WTC11 (cell line): Measurements from ENCODE around the gene MOSPD3. TPM values are rescaled to one million over a fixed set of nuclear protein-coding genes. Genes with fewer than 3 reads are reported as not detected.

Experiments
- ATAC-seq: fragments of 200-7000 bp; cut with Tn5 transposase; 2 replicates; pipeline ENCODE4 v1.10.0; 2021; ENCODE audit warnings: mild to moderate bottlenecking, moderate library complexity
- CTCF ChIA-PET: fragments of 300-600 bp; sonication (Branson Sonifier 250); formaldehyde crosslinking; loops from one replicate; lab custom pipeline; 2021; ENCODE audit warnings: antibody characterized with exemption; lab: Charles Lee
- POLR2A ChIA-PET: fragments of 350-600 bp; sonication (Branson Sonifier 250); formaldehyde crosslinking; loops from one replicate; lab custom pipeline; 2021; ENCODE audit warnings: antibody characterized with exemption; lab: Charles Lee
- DNase-seq: peaks from one replicate; pipeline ENCODE4 v3.0.0; 2021; ENCODE audit warnings: low spot score
- H3K27ac Mint-ChIP-seq: 2 replicates; pipeline ENCODE4 v1.8.0; 2021; ENCODE audit warnings: mixed read lengths
- H3K27me3 Mint-ChIP-seq: 2 replicates; pipeline ENCODE4 v1.8.0; 2021; ENCODE audit warnings: low read depth, mild to moderate bottlenecking, moderate library complexity, mixed read lengths
- H3K36me3 Mint-ChIP-seq: 2 replicates; pipeline ENCODE4 v1.8.0; 2021; ENCODE audit warnings: mixed read lengths
- H3K4me1 Mint-ChIP-seq: 2 replicates; pipeline ENCODE4 v1.8.0; 2022; ENCODE audit warnings: mixed read lengths
- H3K4me3 Mint-ChIP-seq: 2 replicates; pipeline ENCODE4 v1.8.0; 2021; ENCODE audit warnings: mild to moderate bottlenecking, moderate library complexity, mixed read lengths
- H3K9me3 Mint-ChIP-seq: 2 replicates; pipeline ENCODE4 v1.8.0; 2021; ENCODE audit warnings: mixed read lengths
- ELF4 ChIP-seq: sonication (generic); formaldehyde crosslinking; IDR thresholded peaks from 2 replicates; pipeline ENCODE4 v1.8.1; 2022; ENCODE audit warnings: low read depth, mild to moderate bottlenecking, moderate library complexity, missing genetic modification reagents
- ESRRA ChIP-seq: sonication (generic); formaldehyde crosslinking; IDR thresholded peaks from 2 replicates; pipeline ENCODE4 v1.8.1; 2022; ENCODE audit warnings: mild to moderate bottlenecking, missing genetic modification reagents, borderline replicate concordance
- HMGA2 ChIP-seq: fragments of 250-450 bp; sonication (Bioruptor Pico); IDR thresholded peaks from 2 replicates; pipeline ENCODE4 v1.4.0; 2021; ENCODE audit warnings: mild to moderate bottlenecking, moderate library complexity
- MAX ChIP-seq: sonication (generic); formaldehyde crosslinking; IDR thresholded peaks from 2 replicates; pipeline ENCODE4 v1.8.0; 2022; ENCODE audit warnings: mild to moderate bottlenecking, missing genetic modification reagents
- PRRX2 ChIP-seq: fragments of 250-450 bp; sonication (Bioruptor Pico); IDR thresholded peaks from 2 replicates; pipeline ENCODE4 v1.8.0; 2021; ENCODE audit warnings: mild to moderate bottlenecking
- RELA ChIP-seq: sonication (generic); formaldehyde crosslinking; IDR thresholded peaks from 2 replicates; pipeline ENCODE4 v1.8.1; 2022; ENCODE audit warnings: missing genetic modification reagents, mild to moderate bottlenecking, borderline replicate concordance
- SOX15 ChIP-seq: fragments of 250-450 bp; sonication (Bioruptor Pico); IDR thresholded peaks from 2 replicates; pipeline ENCODE4 v1.9.0; 2021; ENCODE audit warnings: mild to moderate bottlenecking
- SP1 ChIP-seq: sonication (generic); formaldehyde crosslinking; conservative IDR thresholded peaks from 2 replicates; pipeline ENCODE4 v1.8.1; 2022; ENCODE audit warnings: missing genetic modification reagents
- TP53 ChIP-seq: sonication (generic); formaldehyde crosslinking; IDR thresholded peaks from 2 replicates; pipeline ENCODE4 v1.8.1; 2023; ENCODE audit warnings: mild to moderate bottlenecking, missing genetic modification reagents
- ZNF263 ChIP-seq: sonication (generic); formaldehyde crosslinking; IDR thresholded peaks from 2 replicates; pipeline ENCODE4 v1.8.1; 2022; ENCODE audit warnings: low read depth, mild to moderate bottlenecking, moderate library complexity, missing genetic modification reagents
- ZNF423 ChIP-seq: fragments of 250-450 bp; sonication (Bioruptor Pico); IDR thresholded peaks from 2 replicates; pipeline ENCODE4 v2.1.2; 2022; ENCODE audit warnings: mild to moderate bottlenecking, moderate library complexity
- total RNA-seq: library from RNA; stranded (reverse); gene quantifications from 3 replicates; pipeline ENCODE4 v1.2.3, GENCODE V29; 2021
- TF ChIP-seq, protein P1 (sequence below): sonication (generic); formaldehyde crosslinking; IDR thresholded peaks from 2 replicates; pipeline ENCODE4 v1.8.0; 2022; ENCODE audit warnings: mild to moderate bottlenecking, missing genetic modification reagents
- TF ChIP-seq, protein P2 (sequence below): sonication (generic); formaldehyde crosslinking; IDR thresholded peaks from 2 replicates; pipeline ENCODE4 v1.8.1; 2022; ENCODE audit warnings: missing genetic modification reagents, borderline replicate concordance
- TF ChIP-seq, protein P3 (sequence below): sonication (generic); formaldehyde crosslinking; IDR thresholded peaks from 2 replicates; pipeline ENCODE4 v1.8.1; 2023; ENCODE audit warnings: mild to moderate bottlenecking, missing genetic modification reagents, moderate library complexity

The MOSPD3 gene
- total RNA-seq, 1 experiment from 2014 or later = 21.9 TPM

GRCh38 chr7:100607111-100607510 is 5.2 kb upstream of the MOSPD3 start (continued):
- TF ChIP-seq, protein P1, sequence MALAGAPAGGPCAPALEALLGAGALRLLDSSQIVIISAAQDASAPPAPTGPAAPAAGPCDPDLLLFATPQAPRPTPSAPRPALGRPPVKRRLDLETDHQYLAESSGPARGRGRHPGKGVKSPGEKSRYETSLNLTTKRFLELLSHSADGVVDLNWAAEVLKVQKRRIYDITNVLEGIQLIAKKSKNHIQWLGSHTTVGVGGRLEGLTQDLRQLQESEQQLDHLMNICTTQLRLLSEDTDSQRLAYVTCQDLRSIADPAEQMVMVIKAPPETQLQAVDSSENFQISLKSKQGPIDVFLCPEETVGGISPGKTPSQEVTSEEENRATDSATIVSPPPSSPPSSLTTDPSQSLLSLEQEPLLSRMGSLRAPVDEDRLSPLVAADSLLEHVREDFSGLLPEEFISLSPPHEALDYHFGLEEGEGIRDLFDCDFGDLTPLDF = no peak

GRCh38 chr7:100609958-100610357 is 2.4 kb upstream of the MOSPD3 start:
- peaks cover 12% of the 10 kb centered on the region for H3K36me3 Mint-ChIP-seq
- peak overlapping the region; percentile 7; the same call in 1 of the 2 replicates for H3K27ac Mint-ChIP-seq
- ATAC-seq (no peak), DNase-seq (no peak)
- H3K9me3 Mint-ChIP-seq = no peaks in the 10 kb centered on the region
- no peak for TF ChIP-seq PRRX2 (CRISPR knock-in tag)
- no peak for TF ChIP-seq SOX15 (CRISPR knock-in tag)
- no peak for TF ChIP-seq TP53 (CRISPR knock-in tag)
- TF ChIP-seq HMGA2 (CRISPR knock-in tag) = no peak
- no peak for TF ChIP-seq SP1
- peaks cover 17% of the 10 kb centered on the region for H3K4me1 Mint-ChIP-seq
- POLR2A ChIA-PET = no interaction called here
- no peak overlapping the region for H3K4me3 Mint-ChIP-seq
- peaks cover 13% of the 10 kb centered on the region for H3K27me3 Mint-ChIP-seq
- CTCF ChIA-PET = interaction anchor here (0.7 to 3.8 kb wide), 3 partner anchors 22 to 81 kb away, joined by 4 to 35 read pairs (median 4); no protein-coding TSS in a partner anchor

DNA sequence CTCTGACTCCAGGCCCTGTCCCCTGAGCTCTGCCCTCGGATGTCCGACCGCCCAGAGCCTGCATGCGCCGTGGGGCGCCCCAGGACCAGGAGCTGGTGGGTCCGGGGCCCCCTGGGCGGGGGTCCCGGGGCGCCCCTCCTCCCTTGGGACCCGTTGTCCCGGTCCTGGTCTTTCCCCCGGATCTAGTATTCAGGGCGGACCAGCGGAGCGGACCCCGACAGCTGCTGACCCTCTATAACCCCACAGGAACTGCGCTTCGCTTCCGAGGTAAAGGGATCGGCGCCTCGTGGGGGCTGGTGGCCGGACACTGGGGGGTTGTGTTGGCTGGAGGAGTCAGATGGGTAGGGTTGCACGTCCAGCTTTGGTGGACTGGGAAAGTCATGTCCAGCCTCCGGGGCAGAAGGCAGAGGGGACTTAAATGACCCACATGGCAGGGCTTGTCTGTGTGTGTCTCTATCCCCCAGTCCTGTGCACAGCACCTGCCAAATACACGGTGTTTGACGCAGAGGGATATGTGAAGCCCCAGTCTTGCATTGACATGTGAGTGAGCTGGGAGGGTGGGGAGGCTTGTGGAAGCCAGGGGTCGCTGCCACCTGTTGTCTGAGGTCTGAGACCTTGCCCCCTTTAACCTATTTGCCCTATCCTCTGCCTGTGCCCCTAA is 520 bp downstream of the MOSPD3 start:
- peaks cover 4% of the 10 kb centered on the region for H3K36me3 Mint-ChIP-seq
- DNase-seq (peak; percentile 46), ATAC-seq (peak; percentile 0; the same call in 1 of the 2 replicates)
- H3K27me3 Mint-ChIP-seq = no peaks in the 10 kb centered on the region; the same call in 1 of the 2 replicates
- ChIA-PET CTCF (interaction anchor here (0.6 to 3.8 kb wide), 50 partner anchors 8 to 239 kb away, joined by 3 to 37 read pairs (median 5); partner anchors contain the start of genes ACTL6B, AGFG2, FBXO24 and GIGYF1), POLR2A (interaction anchor here (0.6 to 2.1 kb wide), 17 partner anchors 9 to 277 kb away, joined by 3 to 22 read pairs (median 5); partner anchors contain the start of genes FBXO24, GNB2, LRCH4 and PCOLCE)
- H3K4me1 Mint-ChIP-seq = peaks cover 5% of the 10 kb centered on the region; the same call in 1 of the 2 replicates
- 0 out of 2 replicates have a peak, but pooled peaks have one; percentile 30 for TF ChIP-seq RELA
- no peak for TF ChIP-seq ZNF263 (CRISPR knock-in tag)
- TF ChIP-seq, protein P1 = no peak
- peak; percentile 61; the same call in 1 of the 2 replicates for TF ChIP-seq ZNF423
- TF ChIP-seq ESRRA (CRISPR knock-in tag) = no peak
- peak overlapping the region; percentile 94 for H3K4me3 Mint-ChIP-seq
- no peaks in the 10 kb centered on the region for H3K9me3 Mint-ChIP-seq
- no peak overlapping the region for H3K27ac Mint-ChIP-seq

GRCh38 chr7:100613412-100614175 is 1.3 kb downstream of the MOSPD3 start:
- peak overlapping the region; percentile 94 for H3K4me3 Mint-ChIP-seq
- ChIA-PET CTCF (interaction anchor here (0.6 to 3.8 kb wide), 26 partner anchors 9 to 223 kb away, joined by 3 to 37 read pairs (median 8); partner anchors contain the start of genes ACTL6B, FBXO24, GIGYF1 and GNB2), POLR2A (interaction anchor here (1.1 to 2.1 kb wide), 5 partner anchors 10 to 261 kb away, joined by 4 to 11 read pairs (median 4); partner anchors contain the start of genes PCOLCE and SRRT)
- no peak for TF ChIP-seq HMGA2 (CRISPR knock-in tag)
- H3K36me3 Mint-ChIP-seq = peaks cover 4% of the 10 kb centered on the region
- H3K9me3 Mint-ChIP-seq = no peaks in the 10 kb centered on the region
- H3K4me1 Mint-ChIP-seq = peaks cover 5% of the 10 kb centered on the region; the same call in 1 of the 2 replicates
- DNase-seq (no peak), ATAC-seq (no peak)
- no peaks in the 10 kb centered on the region; the same call in 1 of the 2 replicates for H3K27me3 Mint-ChIP-seq
- peak overlapping the region; percentile 63; the same call in 1 of the 2 replicates for H3K27ac Mint-ChIP-seq

GRCh38 chr7:100614308-100614861 is 2.0 kb downstream of the MOSPD3 start:
- Mint-ChIP-seq H3K36me3 (peaks cover 4% of the 10 kb centered on the region), H3K27me3 (no peaks in the 10 kb centered on the region; the same call in 1 of the 2 replicates), H3K4me3 (no peak overlapping the region), H3K27ac (no peak overlapping the region), H3K9me3 (no peaks in the 10 kb centered on the region), H3K4me1 (peaks cover 5% of the 10 kb centered on the region; the same call in 1 of the 2 replicates)
- ChIA-PET CTCF (interaction anchor here (1.0 to 2.8 kb wide), 11 partner anchors 9 to 145 kb away, joined by 3 to 37 read pairs (median 5); partner anchors contain the start of genes ACTL6B and FBXO24), POLR2A (interaction anchor here (1.1 kb wide), 1 partner anchor 260 kb away, joined by 4 read pairs; the partner anchor contains the start of gene SRRT)
- no peak for ATAC-seq
- DNase-seq = no peak
- TF ChIP-seq ESRRA (CRISPR knock-in tag) (no peak), MAX (no peak), ELF4 (CRISPR knock-in tag) (no peak)
- TF ChIP-seq, protein P2, sequence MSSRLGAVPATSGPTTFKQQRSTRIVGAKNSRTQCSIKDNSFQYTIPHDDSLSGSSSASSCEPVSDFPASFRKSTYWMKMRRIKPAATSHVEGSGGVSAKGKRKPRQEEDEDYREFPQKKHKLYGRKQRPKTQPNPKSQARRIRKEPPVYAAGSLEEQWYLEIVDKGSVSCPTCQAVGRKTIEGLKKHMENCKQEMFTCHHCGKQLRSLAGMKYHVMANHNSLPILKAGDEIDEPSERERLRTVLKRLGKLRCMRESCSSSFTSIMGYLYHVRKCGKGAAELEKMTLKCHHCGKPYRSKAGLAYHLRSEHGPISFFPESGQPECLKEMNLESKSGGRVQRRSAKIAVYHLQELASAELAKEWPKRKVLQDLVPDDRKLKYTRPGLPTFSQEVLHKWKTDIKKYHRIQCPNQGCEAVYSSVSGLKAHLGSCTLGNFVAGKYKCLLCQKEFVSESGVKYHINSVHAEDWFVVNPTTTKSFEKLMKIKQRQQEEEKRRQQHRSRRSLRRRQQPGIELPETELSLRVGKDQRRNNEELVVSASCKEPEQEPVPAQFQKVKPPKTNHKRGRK = no peak
- TF ChIP-seq, protein P3, sequence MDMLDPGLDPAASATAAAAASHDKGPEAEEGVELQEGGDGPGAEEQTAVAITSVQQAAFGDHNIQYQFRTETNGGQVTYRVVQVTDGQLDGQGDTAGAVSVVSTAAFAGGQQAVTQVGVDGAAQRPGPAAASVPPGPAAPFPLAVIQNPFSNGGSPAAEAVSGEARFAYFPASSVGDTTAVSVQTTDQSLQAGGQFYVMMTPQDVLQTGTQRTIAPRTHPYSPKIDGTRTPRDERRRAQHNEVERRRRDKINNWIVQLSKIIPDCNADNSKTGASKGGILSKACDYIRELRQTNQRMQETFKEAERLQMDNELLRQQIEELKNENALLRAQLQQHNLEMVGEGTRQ (CRISPR knock-in tag) = no peak
